Measurements from ENCODE around the gene OBI1. TPM values are rescaled to one million over a fixed set of nuclear protein-coding genes. Genes with fewer than 3 reads are reported as not detected.

Gene OBI1
- total RNA-seq, 2 donors from 2014 or later: 7.9 to 20.4 TPM

- Histone ChIP-seq H3K4me1 (replicated peaks) (peaks cover 4% of the 10 kb centered on the region), H3K9me3 (no peaks in the 10 kb centered on the region), H3K4me3 (no peak overlapping the region), H3K27ac (no peak overlapping the region), H3K36me3 (no peaks in the 10 kb centered on the region), H3K27me3 (replicated peaks; ENCODE audit: insufficient read depth) (peaks cover 43% of the 10 kb centered on the region)
- WGBS: 14% methylated on average over 15 of the region's 15 CpGs
- no peak for DNase-seq (ENCODE audit: low spot score)
- intact Hi-C loops (cut with DNase I): no loop called here
- no peak for TF ChIP-seq POLR2AphosphoS5 (IDR thresholded peaks at IDR 0.05)
- TF ChIP-seq POLR2A (IDR thresholded peaks at IDR 0.05): no peak
- TF ChIP-seq CTCF (IDR thresholded peaks at IDR 0.05): no peak
These were observed 50.7 kb downstream of the OBI1 start for GRCh38 chr13:78608252-78608687.

- no peak for TF ChIP-seq POLR2AphosphoS5 (IDR thresholded peaks at IDR 0.05)
- TF ChIP-seq CTCF (IDR thresholded peaks at IDR 0.05): no peak
- no peak for TF ChIP-seq POLR2A (IDR thresholded peaks at IDR 0.05)
- 9% methylated on average over 42 of the region's 42 CpGs for WGBS
- peaks cover 49% of the 10 kb centered on the region for H3K27me3 ChIP-seq (replicated peaks; ENCODE audit: insufficient read depth)
- intact Hi-C loops (cut with DNase I): no loop called here
- H3K27ac ChIP-seq: no peak overlapping the region
- no peaks in the 10 kb centered on the region for H3K36me3 ChIP-seq
- peaks cover 8% of the 10 kb centered on the region for H3K4me1 ChIP-seq (replicated peaks)
- DNase-seq (ENCODE audit: low spot score): no peak
- no peaks in the 10 kb centered on the region for H3K9me3 ChIP-seq
- H3K4me3 ChIP-seq: no peak overlapping the region
These were observed 51.3 kb downstream of the OBI1 start for GRCh38 chr13:78607409-78608251.

GRCh38 chr13:78606471-78607408, 52.2 kb downstream of the OBI1 start:
- TF ChIP-seq POLR2AphosphoS5 (IDR thresholded peaks at IDR 0.05) (no peak), POLR2A (IDR thresholded peaks at IDR 0.05) (no peak), CTCF (IDR thresholded peaks at IDR 0.05) (no peak)
- Histone ChIP-seq H3K27me3 (replicated peaks; ENCODE audit: insufficient read depth) (peaks cover 49% of the 10 kb centered on the region), H3K9me3 (no peaks in the 10 kb centered on the region), H3K27ac (no peak overlapping the region), H3K4me3 (no peak overlapping the region), H3K4me1 (replicated peaks) (peaks cover 8% of the 10 kb centered on the region), H3K36me3 (no peaks in the 10 kb centered on the region)
- whole genome bisulfite sequencing: 9% methylated on average over 30 of the region's 30 CpGs
- intact Hi-C loops (cut with DNase I): no loop called here
- no peak for DNase-seq (ENCODE audit: low spot score)

GRCh38 chr13:78604782-78605611, 54.0 kb downstream of the OBI1 start:
- no peak for DNase-seq (ENCODE audit: low spot score)
- Histone ChIP-seq H3K4me1 (replicated peaks) (peaks cover 8% of the 10 kb centered on the region), H3K36me3 (no peaks in the 10 kb centered on the region), H3K4me3 (no peak overlapping the region), H3K27me3 (replicated peaks; ENCODE audit: insufficient read depth) (peaks cover 64% of the 10 kb centered on the region), H3K9me3 (no peaks in the 10 kb centered on the region), H3K27ac (no peak overlapping the region)
- TF ChIP-seq POLR2A (IDR thresholded peaks at IDR 0.05): no peak
- no peak for TF ChIP-seq POLR2AphosphoS5 (IDR thresholded peaks at IDR 0.05)
- TF ChIP-seq CTCF (IDR thresholded peaks at IDR 0.05): no peak
- intact Hi-C loops (cut with DNase I): no loop called here
- WGBS: 7% methylated on average over 20 of the region's 20 CpGs
